PC-3 (cell line): ENCODE results near the gene DCAF12. TPM values are rescaled to one million over a fixed set of nuclear protein-coding genes. Genes with fewer than 3 reads are reported as not detected.

Experiments
- ATAC-seq: fragments of 200-7000 bp; cut with Tn5 transposase; 2 replicates; pipeline ENCODE4 v1.9.1; 2020; ENCODE audit warnings: mild to moderate bottlenecking, moderate library complexity
- BruUV-seq: library from RNA; stranded (reverse); fragments of 400-500 nt; replicated peaks from 2 replicates; lab custom pipeline; 2021; lab: Mats Ljungman, UMichigan
- CTCF ChIA-PET: fragments of 300-600 bp; sonication (Branson Sonifier 250); formaldehyde crosslinking; loops from one replicate; lab custom pipeline; 2022; ENCODE audit warnings: antibody characterized with exemption; lab: Charles Lee
- POLR2A ChIA-PET: fragments of 300-600 bp; sonication (Branson Sonifier 250); formaldehyde crosslinking; loops from one replicate; lab custom pipeline; 2022; ENCODE audit warnings: antibody characterized with exemption; ENCODE audit not compliant: unreplicated experiment; lab: Charles Lee
- DNase-seq: peaks from one replicate; pipeline ENCODE4 v3.0.0-alpha.2; 2015
- H2AFZ ChIP-seq: fragments of 300-600 bp; sonication (generic); 2 replicates; pipeline ENCODE4 v1.6.0; 2016; ENCODE audit warnings: antibody characterized with exemption, low read length
- H3F3A ChIP-seq: fragments of 300-600 bp; sonication (generic); one replicate; pipeline ENCODE4 v1.6.0; 2017; ENCODE audit warnings: antibody characterized with exemption, low read length, control low read depth, mild to moderate bottlenecking; ENCODE audit not compliant: unreplicated experiment
- H3K27ac ChIP-seq: fragments of 300-600 bp; sonication (generic); 2 replicates; pipeline ENCODE4 v1.5.1; 2016; ENCODE audit warnings: mild to moderate bottlenecking, low read length
- H3K27me3 ChIP-seq: fragments of 300-600 bp; sonication (generic); 2 replicates; pipeline ENCODE4 v1.6.1; 2016; ENCODE audit warnings: low read length, mixed read lengths
- H3K36me3 ChIP-seq: fragments of 300-600 bp; sonication (generic); 2 replicates; pipeline ENCODE4 v1.6.1; 2016; ENCODE audit warnings: low read depth, mixed run types, low read length, mixed read lengths
- H3K4me1 ChIP-seq: fragments of 300-600 bp; sonication (generic); 2 replicates; pipeline ENCODE4 v1.5.1; 2016; ENCODE audit warnings: low read length; ENCODE audit not compliant: insufficient read depth
- H3K4me2 ChIP-seq: fragments of 300-600 bp; sonication (generic); 2 replicates; pipeline ENCODE4 v1.6.0; 2016; ENCODE audit warnings: low read length
- H3K4me3 ChIP-seq: fragments of 300-600 bp; sonication (generic); 2 replicates; pipeline ENCODE4 v1.5.1; 2016; ENCODE audit warnings: mild to moderate bottlenecking, low read length, mixed read lengths
- H3K79me2 ChIP-seq: fragments of 300-600 bp; sonication (generic); 2 replicates; pipeline ENCODE4 v1.6.1; 2017; ENCODE audit warnings: low read length, mixed read lengths
- H3K9ac ChIP-seq: fragments of 300-600 bp; sonication (generic); 2 replicates; pipeline ENCODE4 v1.6.0; 2016; ENCODE audit warnings: mild to moderate bottlenecking, low read length
- H3K9me2 ChIP-seq: fragments of 300-600 bp; sonication (generic); replicated peaks from 2 replicates; pipeline ENCODE4 v1.6.1; 2016; ENCODE audit warnings: mixed run types, low read length, mixed read lengths
- H3K9me3 ChIP-seq: fragments of 300-600 bp; sonication (generic); 2 replicates; pipeline ENCODE4 v1.6.1; 2016; ENCODE audit warnings: low read length, mixed read lengths
- H4K20me1 ChIP-seq: fragments of 300-600 bp; sonication (generic); 2 replicates; pipeline ENCODE4 v1.6.1; 2016; ENCODE audit warnings: low read length, mixed read lengths
- CTCF ChIP-seq: fragments of 300-600 bp; sonication (generic); conservative IDR thresholded peaks from 2 replicates; pipeline ENCODE4 v1.5.1; 2017; ENCODE audit warnings: antibody characterized with exemption, low read depth, mild to moderate bottlenecking, low read length
- EZH2 ChIP-seq: fragments of 300-600 bp; sonication (generic); IDR thresholded peaks from one replicate; pipeline ENCODE4 v1.6.1; 2017; ENCODE audit warnings: antibody characterized with exemption, mild to moderate bottlenecking, low read length; ENCODE audit not compliant: unreplicated experiment
- EZH2phosphoT487 ChIP-seq: fragments of 300-600 bp; sonication (generic); IDR thresholded peaks from 2 replicates; pipeline ENCODE4 v1.6.1; 2018; ENCODE audit warnings: mild to moderate bottlenecking, antibody characterized with exemption, low read length, borderline replicate concordance
- intact Hi-C: fragments of 100-400 bp; cut with micrococcal nuclease; formaldehyde crosslinking; loops from 2 replicates; pipeline ENCODE4 v1.9.0; 2023
- total RNA-seq: library from RNA; depleted of rRNA; stranded (reverse); fragments of >200 nt; gene quantifications from 2 replicates; pipeline ENCODE4 v1.2.3, GENCODE V29; 2014

DCAF12 gene
- total RNA-seq, 1 experiment from 2014 or later: 12.9 TPM

GRCh38 chr9:34049630-34050384 lies 76.7 kb downstream of the DCAF12 start:
- peak overlapping the region; percentile 98 for H3K4me3 ChIP-seq
- no peak for DNase-seq

GRCh38 chr9:34048727-34049629 lies 77.5 kb downstream of the DCAF12 start, which contains the start of gene UBAP2:
Gene UBAP2, minus strand, starts transcription at chr9:34048887. Its CDS starts 31,739 bp downstream, at chr9:34017148.
- no peaks in the 10 kb centered on the region for H3F3A ChIP-seq
- peak within 1 kb of the TSS; percentile 99 for H3K9ac ChIP-seq
- H4K20me1 ChIP-seq: peaks cover 22% of the 10 kb centered on the region
- H3K4me1 ChIP-seq: peaks cover 18% of the 10 kb centered on the region
- peak within 1 kb of the TSS; percentile 98 for H3K4me3 ChIP-seq
- ChIA-PET POLR2A (interaction anchor here (0.6 kb wide), 1 partner anchor 132 kb away, joined by 3 read pairs; no protein-coding TSS in a partner anchor), CTCF (no interaction called here)
- peak; percentile 89 for DNase-seq
- no peaks in the 10 kb centered on the region for H3K9me2 ChIP-seq
- peak; percentile 81 for ATAC-seq
- H3K9me3 ChIP-seq: no peaks in the 10 kb centered on the region
- no peaks in the 10 kb centered on the region for H3K27me3 ChIP-seq
- no peaks in the 10 kb centered on the region for H3K36me3 ChIP-seq
- no peak for TF ChIP-seq EZH2phosphoT487
- TF ChIP-seq EZH2: no peak
- no peak for TF ChIP-seq CTCF
- H2AFZ ChIP-seq: peak within 1 kb of the TSS; percentile 99
- BruUV-seq: no TSS peak
- H3K4me2 ChIP-seq: peak within 1 kb of the TSS; percentile 93
- intact Hi-C loops: no loop called here
- H3K27ac ChIP-seq: peak within 1 kb of the TSS; percentile 94
- H3K79me2 ChIP-seq: peaks cover 47% of the 10 kb centered on the region

More at GRCh38 chr9:34049630-34050384, 76.7 kb downstream of the DCAF12 start:
- no peaks in the 10 kb centered on the region for H3F3A ChIP-seq
- no peaks in the 10 kb centered on the region for H3K27me3 ChIP-seq
- peak overlapping the region; percentile 94 for H3K27ac ChIP-seq
- intact Hi-C loops: no loop called here
- H2AFZ ChIP-seq: peak overlapping the region; percentile 99
- peak overlapping the region; percentile 99 for H3K9ac ChIP-seq
- H3K79me2 ChIP-seq: peaks cover 39% of the 10 kb centered on the region
- peaks cover 18% of the 10 kb centered on the region for H3K4me1 ChIP-seq
- ChIA-PET POLR2A (no interaction called here), CTCF (no interaction called here)
- H3K9me2 ChIP-seq: no peaks in the 10 kb centered on the region
- no peak for ATAC-seq
- H4K20me1 ChIP-seq: peaks cover 22% of the 10 kb centered on the region
- H3K36me3 ChIP-seq: no peaks in the 10 kb centered on the region
- no peaks in the 10 kb centered on the region for H3K9me3 ChIP-seq
- TF ChIP-seq CTCF: no peak
- no peak for TF ChIP-seq EZH2
- TF ChIP-seq EZH2phosphoT487: no peak
- peak overlapping the region; percentile 93 for H3K4me2 ChIP-seq
- TSS peak; percentile 87 for BruUV-seq
